ENCODE data around the gene SMIM27. TPM values are rescaled to one million over a fixed set of nuclear protein-coding genes. Genes with fewer than 3 reads are reported as not detected.
A peak's percentile ranks its signal among the peaks of the same experiment; 100 is the strongest.

SMIM27 gene
- total RNA-seq, 1 donor from 2014 or later = 8.8 TPM

GRCh38 chr9:32558408-32558934 lies 6.3 kb downstream of the SMIM27 start:
- TF ChIP-seq CTCF (IDR thresholded peaks at IDR 0.05) = no peak

GRCh38 chr9:32565967-32566366 lies 13.8 kb downstream of the SMIM27 start:
- H3K36me3 ChIP-seq = peaks cover 38% of the 10 kb centered on the region
- no peaks in the 10 kb centered on the region for H3K9me3 ChIP-seq
- no peak overlapping the region for H3K27ac ChIP-seq
- no peak for TF ChIP-seq CTCF (IDR thresholded peaks at IDR 0.05)
- H3K4me3 ChIP-seq = no peak overlapping the region
- DNase-seq = no peak
- intact Hi-C loops (cut with DNase I) = no loop called here
- H3K27me3 ChIP-seq = no peaks in the 10 kb centered on the region
- H3K4me1 ChIP-seq = peaks cover 2% of the 10 kb centered on the region
- ATAC-seq = no peak

More at GRCh38 chr9:32558408-32558934, 6.3 kb downstream of the SMIM27 start:
- Histone ChIP-seq H3K36me3 (no peaks in the 10 kb centered on the region), H3K27ac (no peak overlapping the region), H3K4me3 (no peak overlapping the region), H3K27me3 (no peaks in the 10 kb centered on the region), H3K9me3 (no peaks in the 10 kb centered on the region), H3K4me1 (peaks cover 2% of the 10 kb centered on the region)
- ATAC-seq (no peak), DNase-seq (no peak)
- intact Hi-C loops (cut with DNase I) = no loop called here

- no peak overlapping the region for H3K27ac ChIP-seq
- intact Hi-C loops (cut with DNase I) = no loop called here
- H3K4me3 ChIP-seq = no peak overlapping the region
- no peaks in the 10 kb centered on the region for H3K9me3 ChIP-seq
- H3K36me3 ChIP-seq = peaks cover 38% of the 10 kb centered on the region
- TF ChIP-seq CTCF (IDR thresholded peaks at IDR 0.05) = no peak
- peak; percentile 31 for ATAC-seq
- H3K4me1 ChIP-seq = peaks cover 9% of the 10 kb centered on the region
- H3K27me3 ChIP-seq = no peaks in the 10 kb centered on the region
- no peak for DNase-seq
Measured at GRCh38 chr9:32566770-32567169, 14.6 kb downstream of the SMIM27 start.

- no peak overlapping the region for H3K27ac ChIP-seq
- no peak for TF ChIP-seq CTCF (IDR thresholded peaks at IDR 0.05)
- intact Hi-C loops (cut with DNase I) = no loop called here
- ATAC-seq (no peak), DNase-seq (no peak)
- H3K27me3 ChIP-seq = no peaks in the 10 kb centered on the region
- peaks cover 25% of the 10 kb centered on the region for H3K36me3 ChIP-seq
- peaks cover 19% of the 10 kb centered on the region for H3K4me1 ChIP-seq
- H3K4me3 ChIP-seq = no peak overlapping the region
- H3K9me3 ChIP-seq = no peaks in the 10 kb centered on the region
Measured at GRCh38 chr9:32570262-32570661, 18.1 kb downstream of the SMIM27 start.

GRCh38 chr9:32571969-32572899 lies 20.1 kb downstream of the SMIM27 start:
- Histone ChIP-seq H3K36me3 (peaks cover 5% of the 10 kb centered on the region), H3K4me1 (peaks cover 19% of the 10 kb centered on the region), H3K27ac (peak overlapping the region; percentile 91), H3K9me3 (no peaks in the 10 kb centered on the region), H3K4me3 (peak overlapping the region; percentile 89), H3K27me3 (no peaks in the 10 kb centered on the region)
- intact Hi-C loops (cut with DNase I) = no loop called here
- DNase-seq = no peak
- peak; percentile 62 for TF ChIP-seq CTCF (IDR thresholded peaks at IDR 0.05)
- ATAC-seq = peak; percentile 90
